Ovary (tissue), 3 donors: Measurements from ENCODE around the gene ASB2.

Experiments
- CTCF ChIP-seq, 3 donors: fragments of 450-650 bp in 2 of 3; fragments of 200-600 bp in 1 of 3; IDR thresholded peaks; one replicate each; pipeline versions ENCODE4 v1.5.1 to v1.8.0; 2016 to 2022; ENCODE audit warnings: antibody characterized with exemption in 3 of 3, mild to moderate bottlenecking in 1 of 3
- EP300 ChIP-seq: sonication (generic); formaldehyde crosslinking; IDR thresholded peaks from one replicate; pipeline ENCODE4 v1.6.1; 2017; ENCODE audit warnings: antibody characterized with exemption
- POLR2A ChIP-seq: fragments of 450-650 bp; IDR thresholded peaks from one replicate; pipeline ENCODE4 v1.6.1; 2017; ENCODE audit warnings: antibody characterized with exemption, mild to moderate bottlenecking, moderate library complexity
- donor health status: DM: no; HTN: no; CAD: no.

GRCh38 chr14:93897476-93897845, 78.9 kb downstream of the ASB2 start:
- no peak for TF ChIP-seq CTCF (IDR thresholded peaks at IDR 0.05)
- no peak for TF ChIP-seq POLR2A
- TF ChIP-seq EP300 = no peak
